Measurements from ENCODE around the gene MAP2K6.

GRCh38 chr17:69551212-69552010 is 136.9 kb downstream of the MAP2K6 start:
- TF ChIP-seq CTCF (IDR thresholded peaks at IDR 0.05), result no peak
- no peak for TF ChIP-seq POLR2A (IDR thresholded peaks at IDR 0.05)
